Measurements from ENCODE around the gene RHBDL1.

Gene RHBDL1

DNA sequence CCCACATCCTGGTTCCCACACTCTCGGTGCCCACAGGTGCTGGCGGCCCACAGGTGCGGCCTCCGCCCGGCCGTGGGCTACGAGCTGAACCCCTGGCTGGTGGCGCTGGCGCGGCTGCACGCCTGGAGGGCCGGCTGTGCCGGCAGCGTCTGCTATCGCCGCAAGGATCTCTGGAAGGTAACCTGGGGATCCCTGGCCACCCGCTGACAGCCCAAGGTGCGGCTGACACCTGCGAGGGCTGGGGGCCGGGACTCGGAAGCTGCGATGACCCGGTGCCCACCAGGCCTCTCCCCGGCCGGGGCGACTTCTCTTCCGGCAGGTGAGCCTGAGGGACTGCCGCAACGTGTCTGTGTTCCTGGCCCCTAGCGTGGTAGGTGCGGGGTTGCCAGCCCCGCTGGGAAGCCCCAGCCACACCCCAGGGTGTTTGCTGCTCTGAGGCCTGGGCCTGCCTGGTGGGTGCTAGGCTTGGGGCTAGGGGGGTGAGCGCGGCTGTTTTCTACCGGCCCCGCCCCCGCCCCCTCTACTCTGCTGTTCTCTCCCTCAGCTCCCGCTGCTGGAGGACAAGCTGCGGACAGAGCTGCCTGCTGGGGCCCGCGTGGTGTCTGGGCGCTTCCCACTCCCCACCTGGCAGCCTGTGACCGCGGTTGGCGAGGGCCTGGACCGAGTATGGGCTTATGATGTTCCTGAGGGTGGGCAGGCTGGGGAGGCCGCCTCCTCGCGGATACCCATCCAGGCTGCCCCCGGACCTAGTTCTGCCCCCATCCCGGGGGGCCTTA lies 46.5 kb downstream of the RHBDL1 start:
- no peak for DNase-seq

DNA sequence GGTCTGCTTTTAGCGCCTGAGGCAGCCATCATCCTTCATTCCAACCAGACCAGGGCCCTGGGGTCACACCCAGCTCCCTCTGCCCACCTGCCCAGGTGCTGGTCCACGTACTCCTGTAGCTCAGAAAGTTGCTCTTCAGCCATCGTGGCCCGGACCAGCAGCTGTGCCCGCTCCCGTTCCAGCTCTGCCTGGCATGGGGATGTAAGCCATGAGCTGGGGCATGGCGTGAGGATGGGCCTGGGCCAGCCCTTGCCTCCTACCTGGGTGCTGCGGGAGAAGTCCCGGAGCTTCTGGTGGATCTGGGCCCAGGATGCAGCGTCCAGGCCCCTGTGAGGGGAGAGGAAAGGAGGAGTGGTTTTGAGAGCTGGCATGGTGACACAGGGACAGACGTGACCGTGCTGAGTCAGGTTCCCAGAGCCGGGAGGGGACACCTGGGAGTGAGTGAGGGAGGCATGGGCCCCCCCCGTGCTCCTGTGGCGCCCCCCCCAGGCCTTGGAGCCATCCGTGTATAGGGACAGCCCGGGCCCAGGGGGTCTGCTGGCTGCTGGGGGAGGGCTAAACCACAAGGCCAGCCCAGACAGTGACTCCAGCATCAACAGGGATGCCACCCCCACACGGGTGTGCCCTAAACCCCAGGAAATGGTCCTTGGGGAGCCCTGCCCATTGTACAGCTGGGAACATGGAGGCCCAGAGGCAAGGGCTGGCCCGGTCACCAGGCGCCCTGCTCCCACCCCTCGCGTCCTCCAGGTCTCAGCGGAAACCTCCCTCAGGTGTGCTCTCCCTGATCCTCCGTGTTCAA lies 47.6 kb downstream of the RHBDL1 start:
- no peak for DNase-seq

GRCh38 chr16:723695-724094 lies 48.2 kb downstream of the RHBDL1 start:
- no peak for DNase-seq

- DNase-seq: no peak
Measured at GRCh38 chr16:724188-725040, 48.9 kb downstream of the RHBDL1 start.

DNA sequence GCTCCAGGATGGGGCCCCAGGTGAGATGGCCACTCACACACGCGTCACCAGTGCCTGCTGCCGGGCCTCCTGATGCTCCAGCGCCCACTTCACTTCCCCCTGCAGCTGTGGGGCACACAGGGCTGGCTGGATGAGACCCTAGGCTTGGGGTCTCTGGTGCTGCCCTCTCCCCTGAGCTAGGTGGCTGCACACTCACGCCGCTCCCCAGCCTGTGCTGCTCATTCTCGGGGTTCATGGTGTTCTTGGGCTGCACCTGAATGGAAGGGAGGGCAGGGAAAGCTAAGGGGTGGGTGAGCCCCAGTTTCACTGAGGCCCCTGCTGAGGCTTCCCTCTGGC lies 49.5 kb downstream of the RHBDL1 start:
- no peak for DNase-seq

DNA sequence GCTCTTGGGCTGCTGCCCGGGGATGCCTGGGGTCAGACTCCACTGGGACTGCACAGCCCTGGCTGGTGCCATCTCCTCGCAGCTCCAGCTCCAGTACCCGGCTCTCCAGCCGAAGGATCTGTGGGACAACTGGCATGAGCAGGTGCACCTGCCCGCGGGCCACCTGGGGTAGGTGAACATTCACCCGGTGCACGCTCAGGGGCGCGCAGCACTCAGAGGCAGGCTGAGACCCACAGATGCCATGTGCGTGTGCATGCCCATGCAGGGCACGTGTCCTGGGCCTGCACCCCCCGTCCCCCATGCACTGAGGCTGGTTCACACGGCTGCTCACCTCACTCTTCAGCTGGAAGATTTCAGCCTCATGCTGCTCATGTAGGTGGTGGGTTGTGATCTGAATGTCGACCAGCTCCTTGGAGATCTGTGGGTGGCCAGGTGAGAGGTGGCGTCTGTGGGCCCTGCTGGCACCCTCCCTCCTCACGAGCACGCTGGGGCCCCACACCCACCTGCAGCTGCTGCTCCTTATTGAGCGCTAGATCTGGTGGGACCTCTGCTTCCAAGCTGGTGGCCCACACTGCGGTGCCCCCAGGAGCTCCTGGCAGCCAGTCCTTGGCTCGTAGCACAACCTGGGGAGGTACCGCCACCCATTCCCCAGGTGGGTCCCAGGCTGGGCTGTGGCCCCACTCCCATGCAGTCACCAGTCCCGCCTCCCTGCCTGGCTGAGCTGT lies 50.2 kb downstream of the RHBDL1 start:
- no peak for DNase-seq

GRCh38 chr16:726188-726437 lies 50.6 kb downstream of the RHBDL1 start:
- no peak for DNase-seq

DNA sequence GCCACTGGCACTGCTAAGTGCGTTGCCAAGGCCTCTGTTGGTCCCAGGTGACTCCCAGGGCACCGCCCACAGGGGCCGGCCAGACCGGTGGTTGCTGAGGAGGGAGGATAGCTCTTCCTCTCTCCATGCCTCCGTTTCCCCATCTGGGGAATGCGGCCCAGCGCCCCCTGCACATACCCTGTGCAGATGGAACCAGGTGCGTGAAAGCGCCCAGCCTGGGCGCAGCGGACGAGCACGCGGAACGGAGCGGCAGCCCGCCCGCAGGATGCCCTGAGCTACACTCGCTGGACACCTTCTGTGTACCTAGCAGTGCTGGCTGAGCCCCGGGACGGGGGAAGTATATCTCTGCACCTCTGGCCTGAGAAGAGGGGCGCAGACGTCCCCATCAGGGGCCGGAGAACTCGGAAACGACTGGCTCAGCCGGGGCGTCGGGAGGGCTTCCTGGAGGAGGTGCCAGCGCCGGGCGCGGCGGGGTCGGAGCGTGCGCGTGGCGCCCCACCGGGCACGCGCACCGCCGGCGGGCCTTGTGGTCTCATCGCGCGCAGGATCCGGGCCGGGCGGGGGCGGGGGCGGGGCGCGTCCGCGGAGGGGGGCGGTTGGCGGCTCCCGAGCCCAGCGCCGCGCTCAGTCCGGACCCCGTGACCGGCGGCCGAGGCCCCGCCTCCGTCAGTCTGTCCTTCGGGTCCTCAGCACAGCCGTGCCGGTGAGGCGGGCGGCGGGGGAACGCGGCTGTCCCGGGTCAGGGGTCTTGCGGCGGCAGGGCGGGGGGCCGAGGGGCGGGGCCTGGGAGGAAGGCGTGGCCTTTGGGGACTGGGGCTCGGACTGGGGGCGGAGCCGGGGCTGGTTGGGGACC lies 51.2 kb downstream of the RHBDL1 start, which contains the start of the genes CCDC78 and HAGHL:
Gene CCDC78 (minus strand): TSS at position 6 of the 853 bp plus-strand sequence. CDS start 76 bp downstream, outside the sequence.
Gene HAGHL (plus strand): TSS at position 669 of the 853 bp plus-strand sequence. CDS start 404 bp downstream, outside the sequence.
- DNase-seq: peak; percentile 57

DNA sequence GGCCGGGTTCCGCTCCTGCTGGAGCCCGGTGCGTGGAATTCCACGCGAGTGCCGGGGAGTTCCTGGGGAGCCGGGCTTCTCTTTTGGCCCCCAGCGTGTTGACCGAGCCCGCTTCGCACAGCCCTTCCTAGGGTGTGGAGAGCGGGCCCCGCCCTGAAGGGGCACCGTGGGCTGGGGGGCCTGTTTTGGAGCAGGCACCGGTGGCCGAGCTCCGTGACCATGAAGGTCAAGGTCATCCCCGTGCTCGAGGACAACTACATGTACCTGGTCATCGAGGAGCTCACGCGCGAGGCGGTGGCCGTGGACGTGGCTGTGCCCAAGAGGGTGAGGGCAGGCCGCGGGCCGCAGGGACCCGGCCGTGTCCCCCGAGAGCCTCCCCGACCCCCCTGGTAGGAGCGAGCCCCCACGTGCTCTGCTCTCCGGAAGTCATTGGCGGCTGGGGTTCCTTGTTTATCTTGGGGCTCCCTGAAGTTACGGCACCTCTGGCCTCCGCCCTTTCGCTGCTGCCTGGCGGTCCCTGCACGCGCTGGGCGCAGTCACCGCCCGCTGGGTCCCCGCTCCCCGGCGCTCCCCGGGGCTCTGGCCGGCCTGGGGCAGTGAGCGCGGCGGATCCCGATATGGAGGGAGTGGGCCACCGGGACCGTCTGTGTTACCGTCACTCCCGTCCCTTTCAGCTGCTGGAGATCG lies 52.0 kb downstream of the RHBDL1 start:
- DNase-seq: peak; percentile 19
